ENCODE data around the gene GPX2.

Gene GPX2

GRCh38 chr14:64929014-64929359 lies 13.6 kb downstream of the GPX2 start (continued):
- no peak for TF ChIP-seq ZNF366 (tag by site-specific recombination; conservative IDR thresholded peaks at IDR 0.05)

GRCh38 chr14:64928239-64929013 lies 14.1 kb downstream of the GPX2 start:
- POLR2A ChIA-PET, result interaction anchor here (1.0 to 1.9 kb wide), 2 partner anchors 8 to 58 kb away, joined by 3 to 8 read pairs; partner anchors contain the start of gene FNTB
- H3K9me3 ChIP-seq (ENCODE audit: control insufficient read depth, insufficient read depth, low read depth, low read length), result no peaks in the 10 kb centered on the region
- H3K4me3 ChIP-seq (ENCODE audit: low read depth, low read length), result no peak overlapping the region
- H3K4me1 ChIP-seq (ENCODE audit: control insufficient read depth, insufficient read depth, low read length), result no peaks in the 10 kb centered on the region
- no peak overlapping the region for H3K27ac ChIP-seq (ENCODE audit: extremely low read depth, low read depth, low read length)
- H3K36me3 ChIP-seq (ENCODE audit: control insufficient read depth in 2 of 2, insufficient read depth in 1 of 2, low read length in 2 of 2), result peaks cover 60 to 82% of the 10 kb centered on the region in 2 experiments
- CTCF ChIA-PET, result interaction anchor here (0.7 to 1.0 kb wide), 2 partner anchors 9 to 11 kb away, joined by 3 read pairs; no protein-coding TSS in a partner anchor
- TF ChIP-seq ZNF580 (tag by site-specific recombination; IDR thresholded peaks at IDR 0.05) (no peak), ZNF169 (tag by site-specific recombination; IDR thresholded peaks at IDR 0.05) (no peak), ZNF76 (tag by site-specific recombination; IDR thresholded peaks at IDR 0.05; ENCODE audit: borderline replicate concordance, low read depth) (no peak)

DNA sequence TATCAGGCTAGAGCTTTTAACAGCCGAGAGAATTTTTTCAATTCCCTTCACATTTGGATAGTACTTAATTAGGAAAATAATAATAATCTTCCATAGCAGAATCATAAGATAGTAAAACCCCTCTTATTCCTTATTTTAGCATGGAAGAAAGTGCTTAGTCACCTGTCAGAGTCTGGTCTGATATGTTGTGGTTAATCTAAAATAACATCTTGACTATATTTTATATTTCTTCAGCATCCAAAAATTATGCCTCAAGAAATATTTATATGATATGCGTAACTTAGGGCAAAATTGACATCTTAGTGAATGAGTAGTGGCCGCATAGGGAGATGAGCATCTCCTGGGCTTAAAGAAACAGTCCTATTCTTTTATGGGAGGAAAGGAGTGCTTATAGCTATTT lies 15.5 kb downstream of the GPX2 start:
- Histone ChIP-seq H3K36me3 (ENCODE audit: control insufficient read depth in 2 of 2, insufficient read depth in 1 of 2, low read length in 2 of 2) (peaks cover 56 to 68% of the 10 kb centered on the region in 2 experiments), H3K4me1 (ENCODE audit: control insufficient read depth, insufficient read depth, low read length) (no peaks in the 10 kb centered on the region), H3K9me3 (ENCODE audit: control insufficient read depth, insufficient read depth, low read depth, low read length) (no peaks in the 10 kb centered on the region), H3K4me3 (ENCODE audit: low read depth, low read length) (no peak overlapping the region), H3K27ac (ENCODE audit: extremely low read depth, low read depth, low read length) (no peak overlapping the region)
- CTCF ChIA-PET, result interaction anchor here (0.7 kb wide), 1 partner anchor 84 kb away, joined by 3 read pairs; no protein-coding TSS in a partner anchor
- TF ChIP-seq KLF16 (tag by site-specific recombination; IDR thresholded peaks at IDR 0.05) (no peak), ZFP3 (tag by site-specific recombination; IDR thresholded peaks at IDR 0.05; ENCODE audit: low read depth) (no peak), ZNF121 (tag by site-specific recombination; IDR thresholded peaks at IDR 0.05) (no peak), ZNF664 (tag by site-specific recombination; IDR thresholded peaks at IDR 0.05) (no peak), ZNF629 (tag by site-specific recombination; IDR thresholded peaks at IDR 0.05) (no peak), ZNF140 (tag by site-specific recombination; IDR thresholded peaks at IDR 0.05) (no peak), ZNF670 (tag by site-specific recombination; IDR thresholded peaks at IDR 0.05; ENCODE audit: low read depth) (no peak), GLI2 (tag by site-specific recombination; IDR thresholded peaks at IDR 0.05; ENCODE audit: borderline replicate concordance, low read depth) (no peak), ZBTB7A (tag by site-specific recombination; IDR thresholded peaks at IDR 0.05; ENCODE audit: low read depth) (no peak), ZXDB (tag by site-specific recombination; IDR thresholded peaks at IDR 0.05) (no peak)
- TF ChIP-seq, protein P1, sequence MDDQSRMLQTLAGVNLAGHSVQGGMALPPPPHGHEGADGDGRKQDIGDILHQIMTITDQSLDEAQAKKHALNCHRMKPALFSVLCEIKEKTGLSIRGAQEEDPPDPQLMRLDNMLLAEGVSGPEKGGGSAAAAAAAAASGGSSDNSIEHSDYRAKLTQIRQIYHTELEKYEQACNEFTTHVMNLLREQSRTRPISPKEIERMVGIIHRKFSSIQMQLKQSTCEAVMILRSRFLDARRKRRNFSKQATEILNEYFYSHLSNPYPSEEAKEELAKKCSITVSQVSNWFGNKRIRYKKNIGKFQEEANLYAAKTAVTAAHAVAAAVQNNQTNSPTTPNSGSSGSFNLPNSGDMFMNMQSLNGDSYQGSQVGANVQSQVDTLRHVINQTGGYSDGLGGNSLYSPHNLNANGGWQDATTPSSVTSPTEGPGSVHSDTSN (CRISPR knock-in tag; IDR thresholded peaks at IDR 0.05), result no peak
- POLR2A ChIA-PET, result interaction anchor here (1.9 kb wide), 1 partner anchor 9 kb away, joined by 8 read pairs; no protein-coding TSS in a partner anchor

- Histone ChIP-seq H3K4me3 (ENCODE audit: low read depth, low read length) (no peak overlapping the region), H3K4me1 (ENCODE audit: control insufficient read depth, insufficient read depth, low read length) (no peaks in the 10 kb centered on the region), H3K27ac (ENCODE audit: extremely low read depth, low read depth, low read length) (no peak overlapping the region), H3K9me3 (ENCODE audit: control insufficient read depth, insufficient read depth, low read depth, low read length) (no peaks in the 10 kb centered on the region), H3K36me3 (ENCODE audit: control insufficient read depth in 2 of 2, insufficient read depth in 1 of 2, low read length in 2 of 2) (peaks cover 52 to 63% of the 10 kb centered on the region in 2 experiments)
- TF ChIP-seq ZNF302 (tag by site-specific recombination; IDR thresholded peaks at IDR 0.05; ENCODE audit: low read depth) (no peak), FEZF1 (tag by site-specific recombination; IDR thresholded peaks at IDR 0.05) (peak; percentile 57)
- CTCF ChIA-PET, result interaction anchor here (0.6 to 1.3 kb wide), 3 partner anchors 33 to 1408 kb away, joined by 3 read pairs; no protein-coding TSS in a partner anchor
- POLR2A ChIA-PET, result interaction anchor here (1.9 kb wide), 1 partner anchor 10 kb away, joined by 8 read pairs; no protein-coding TSS in a partner anchor
Observed at GRCh38 chr14:64926398-64926995, 16.0 kb downstream of the GPX2 start.

Measured in HEK293 (cell line).